Measurements from ENCODE around the gene RNF126. TPM values are rescaled to one million over a fixed set of nuclear protein-coding genes. Genes with fewer than 3 reads are reported as not detected.

The RNF126 gene
- polyA plus RNA-seq, 1 donor (not counting 4 experiments of a cell fraction or from before 2014, with no cell fraction given): 8.2 TPM

GRCh38 chr19:653425-653824, 9.6 kb downstream of the RNF126 start:
- Histone ChIP-seq H3K27me3 (ENCODE audit: control insufficient read depth, extremely low read depth, insufficient read depth, low read length) (no peaks in the 10 kb centered on the region), H3K4me3 (ENCODE audit: control insufficient read depth in 2 of 3, extremely low read depth in 1 of 3, insufficient read depth in 2 of 3, low read depth in 1 of 3, low read length in 3 of 3) (no peak overlapping the region), H2AFZ (ENCODE audit: control insufficient read depth, low read length) (no peak overlapping the region), H3K36me3 (ENCODE audit: control insufficient read depth in 2 of 2, extremely low read depth in 1 of 2, insufficient read depth in 2 of 2, low read length in 2 of 2) (peaks cover 31 to 37% of the 10 kb centered on the region in 2 experiments), H3K79me2 (ENCODE audit: control insufficient read depth, insufficient read depth, low read length) (peaks cover 84% of the 10 kb centered on the region), H3K27ac (ENCODE audit: control insufficient read depth, insufficient read depth, low read length) (no peak overlapping the region), H3K9ac (ENCODE audit: control insufficient read depth, extremely low read depth, insufficient read depth, low read length) (no peak overlapping the region), H4K20me1 (ENCODE audit: control insufficient read depth, extremely low read depth, insufficient read depth, low read length) (peaks cover 53% of the 10 kb centered on the region), H3K4me1 (ENCODE audit: control insufficient read depth, extremely low read depth, insufficient read depth, low read length) (peaks cover 3% of the 10 kb centered on the region), H3K4me2 (ENCODE audit: control insufficient read depth, extremely low read depth, insufficient read depth, low read depth, low read length) (no peak overlapping the region), H3K9me1 (ENCODE audit: control insufficient read depth, extremely low read depth, insufficient read depth, low read length) (peaks cover 2% of the 10 kb centered on the region), H3K9me3 (ENCODE audit: control insufficient read depth, low read depth, low read length) (no peaks in the 10 kb centered on the region)
- dilution Hi-C loops (cut with MboI; ENCODE audit: extremely low pct_ligation_motif_present, low sequenced_read_pairs): no loop called here
- no peak for DNase-seq (ENCODE audit: low read depth, low spot score)
- no peak for FAIRE-seq
- no peak for TF ChIP-seq EZH2 (IDR thresholded peaks at IDR 0.05; ENCODE audit: low read length)
- no peak for TF ChIP-seq CTCF (optimal IDR thresholded peaks at IDR 0.05 in 1 of 3, IDR thresholded peaks at IDR 0.05 in 1 of 3, conservative IDR thresholded peaks at IDR 0.05 in 1 of 3; ENCODE audit: extremely low read depth in 1 of 3, insufficient read depth in 2 of 3, low read length in 3 of 3)

GRCh38 chr19:652467-653389, 10.3 kb downstream of the RNF126 start:
- Histone ChIP-seq H3K9me3 (ENCODE audit: control insufficient read depth, low read depth, low read length) (no peaks in the 10 kb centered on the region), H2AFZ (ENCODE audit: control insufficient read depth, low read length) (no peak overlapping the region), H3K27ac (ENCODE audit: control insufficient read depth, insufficient read depth, low read length) (no peak overlapping the region), H3K9ac (ENCODE audit: control insufficient read depth, extremely low read depth, insufficient read depth, low read length) (no peak overlapping the region), H3K79me2 (ENCODE audit: control insufficient read depth, insufficient read depth, low read length) (peaks cover 77% of the 10 kb centered on the region), H3K27me3 (ENCODE audit: control insufficient read depth, extremely low read depth, insufficient read depth, low read length) (no peaks in the 10 kb centered on the region), H3K4me1 (ENCODE audit: control insufficient read depth, extremely low read depth, insufficient read depth, low read length) (no peaks in the 10 kb centered on the region), H4K20me1 (ENCODE audit: control insufficient read depth, extremely low read depth, insufficient read depth, low read length) (peaks cover 46% of the 10 kb centered on the region), H3K4me3 (ENCODE audit: control insufficient read depth in 2 of 3, extremely low read depth in 1 of 3, insufficient read depth in 2 of 3, low read depth in 1 of 3, low read length in 3 of 3) (no peak overlapping the region), H3K36me3 (ENCODE audit: control insufficient read depth in 2 of 2, extremely low read depth in 1 of 2, insufficient read depth in 2 of 2, low read length in 2 of 2) (peaks cover 27 to 33% of the 10 kb centered on the region in 2 experiments), H3K4me2 (ENCODE audit: control insufficient read depth, extremely low read depth, insufficient read depth, low read depth, low read length) (no peak overlapping the region), H3K9me1 (ENCODE audit: control insufficient read depth, extremely low read depth, insufficient read depth, low read length) (no peaks in the 10 kb centered on the region)
- dilution Hi-C loops (cut with MboI; ENCODE audit: extremely low pct_ligation_motif_present, low sequenced_read_pairs): no loop called here
- TF ChIP-seq CTCF (optimal IDR thresholded peaks at IDR 0.05 in 1 of 3, IDR thresholded peaks at IDR 0.05 in 1 of 3, conservative IDR thresholded peaks at IDR 0.05 in 1 of 3; ENCODE audit: extremely low read depth in 1 of 3, insufficient read depth in 2 of 3, low read length in 3 of 3) (no peak), EZH2 (IDR thresholded peaks at IDR 0.05; ENCODE audit: low read length) (no peak)
- DNase-seq (ENCODE audit: low read depth, low spot score): no peak
- FAIRE-seq: no peak
